Epidermal melanocyte (primary cell): ENCODE measurements around the gene TRPM2.
"Not testable (repeated sequence)": the region's sequence is repeated elsewhere in the genome, so short reads cannot be mapped to it uniquely, and the experiment has no call there.

Source experiments
- DNase-seq: peaks from one replicate; pipeline ENCODE4 v3.0.0; 2011; ENCODE audit warnings: low spot score; ENCODE audit not compliant: insufficient read length

TRPM2 gene

GRCh38 chr21:44395260-44395659 lies 41.8 kb downstream of the TRPM2 start:
- no peak for DNase-seq

GRCh38 chr21:44396803-44397202 lies 43.4 kb downstream of the TRPM2 start:
- not testable (repeated sequence) for DNase-seq

- DNase-seq: no peak
These were observed 44.1 kb downstream of the TRPM2 start for GRCh38 chr21:44397431-44398031.

GRCh38 chr21:44398499-44398898 lies 45.1 kb downstream of the TRPM2 start:
- DNase-seq: no peak

GRCh38 chr21:44399151-44399954 lies 45.9 kb downstream of the TRPM2 start:
- DNase-seq: no peak

GRCh38 chr21:44399955-44400790 lies 46.8 kb downstream of the TRPM2 start:
- no peak for DNase-seq

GRCh38 chr21:44400791-44401385 lies 47.5 kb downstream of the TRPM2 start:
- DNase-seq: no peak

GRCh38 chr21:44401386-44402160 lies 48.2 kb downstream of the TRPM2 start:
- DNase-seq: no peak

- DNase-seq: no peak
These were observed 49.1 kb downstream of the TRPM2 start for GRCh38 chr21:44402323-44403105.

- DNase-seq: no peak
These were observed 49.9 kb downstream of the TRPM2 start for GRCh38 chr21:44403106-44404020.

- DNase-seq: not testable (repeated sequence)
These were observed 51.1 kb downstream of the TRPM2 start for GRCh38 chr21:44404482-44404881.

- DNase-seq: no peak
These were observed 51.9 kb downstream of the TRPM2 start for GRCh38 chr21:44405091-44405947.

- DNase-seq: no peak
These were observed 52.8 kb downstream of the TRPM2 start for GRCh38 chr21:44405948-44406872.

GRCh38 chr21:44406953-44407352 lies 53.5 kb downstream of the TRPM2 start:
- no peak for DNase-seq

GRCh38 chr21:44407493-44407892 lies 54.1 kb downstream of the TRPM2 start:
- DNase-seq: no peak

GRCh38 chr21:44408226-44408625 lies 54.8 kb downstream of the TRPM2 start:
- no peak for DNase-seq
